ENCODE data around the gene SLC6A8. TPM values are rescaled to one million over a fixed set of nuclear protein-coding genes. Genes with fewer than 3 reads are reported as not detected.

Gene SLC6A8
- total and polyA plus RNA-seq, 2 of the 4 experiments (the other 2 are of a cell fraction), result 7.2 to 25.5 TPM

- ATAC-seq (ENCODE audit: low read depth), result no peak
- CTCF ChIA-PET, result no interaction called here
- peaks cover 7% of the 10 kb centered on the region for H4K20me1 ChIP-seq (ENCODE audit: insufficient read depth, low read length)
- no peak overlapping the region for H3K23ac ChIP-seq (ENCODE audit: low read depth, low read length)
- intact Hi-C loops (cut with micrococcal nuclease) (no loop called here), dilution Hi-C loops (cut with HindIII; ENCODE audit: low sequenced_read_pairs, unreplicated experiment) (no loop called here), in situ Hi-C loops (cut with MboI; ENCODE audit: low sequenced_read_pairs) (no loop called here)
- no peak overlapping the region for H4K91ac ChIP-seq (ENCODE audit: insufficient read depth, low read depth, low read length)
- BruUV-seq (replicated peaks), result no TSS peak
- H3K27me3 ChIP-seq (ENCODE audit: control insufficient read depth, insufficient read depth, low read length), result no peaks in the 10 kb centered on the region
- no peak overlapping the region for H2AK9ac ChIP-seq (replicated peaks; ENCODE audit: low read depth, low read length, poor library complexity)
- H3K9me1 ChIP-seq (ENCODE audit: insufficient read depth, low read length), result no peaks in the 10 kb centered on the region
- no peak overlapping the region for H3K14ac ChIP-seq (replicated peaks; ENCODE audit: low read depth, low read length)
- H2BK5ac ChIP-seq (ENCODE audit: low read depth, low read length, poor library complexity, severe bottlenecking), result no peak overlapping the region
- H3K79me1 ChIP-seq (ENCODE audit: low read depth in 1 of 2, low read length in 2 of 2), result peaks cover 0 to 5% of the 10 kb centered on the region in 2 experiments; a peak in 1 of 4 replicates
- H2BK120ac ChIP-seq (ENCODE audit: low read depth, low read length), result no peak overlapping the region
- H3K9ac ChIP-seq (ENCODE audit: low read depth, low read length), result no peak overlapping the region
- no peak overlapping the region for H3K27ac ChIP-seq (ENCODE audit: insufficient read depth, low read length)
- no peak overlapping the region for H2AK5ac ChIP-seq (ENCODE audit: low read depth, low read length)
- no peak overlapping the region for H2BK15ac ChIP-seq (ENCODE audit: low read depth, low read length)
- H3K9me3 ChIP-seq (ENCODE audit: control insufficient read depth, insufficient read depth, low read length), result no peaks in the 10 kb centered on the region
- POLR2A ChIA-PET (ENCODE audit: unreplicated experiment), result no interaction called here
- H3K56ac ChIP-seq (ENCODE audit: extremely low read depth, insufficient read depth, low read length), result no peak overlapping the region
- no peak overlapping the region for H3K4me2 ChIP-seq (ENCODE audit: low read depth, low read length)
- no peak overlapping the region for H3K4me3 ChIP-seq (ENCODE audit: insufficient read depth, low read depth, low read length)
- no peak overlapping the region for H3K4ac ChIP-seq (ENCODE audit: low read depth, low read length)
- peaks cover 26% of the 10 kb centered on the region for H3K36me3 ChIP-seq (ENCODE audit: control insufficient read depth, insufficient read depth, low read length)
- TF ChIP-seq, protein P1, sequence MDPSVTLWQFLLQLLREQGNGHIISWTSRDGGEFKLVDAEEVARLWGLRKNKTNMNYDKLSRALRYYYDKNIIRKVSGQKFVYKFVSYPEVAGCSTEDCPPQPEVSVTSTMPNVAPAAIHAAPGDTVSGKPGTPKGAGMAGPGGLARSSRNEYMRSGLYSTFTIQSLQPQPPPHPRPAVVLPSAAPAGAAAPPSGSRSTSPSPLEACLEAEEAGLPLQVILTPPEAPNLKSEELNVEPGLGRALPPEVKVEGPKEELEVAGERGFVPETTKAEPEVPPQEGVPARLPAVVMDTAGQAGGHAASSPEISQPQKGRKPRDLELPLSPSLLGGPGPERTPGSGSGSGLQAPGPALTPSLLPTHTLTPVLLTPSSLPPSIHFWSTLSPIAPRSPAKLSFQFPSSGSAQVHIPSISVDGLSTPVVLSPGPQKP (IDR thresholded peaks at IDR 0.05; ENCODE audit: borderline replicate concordance, low read depth, low read length), result no peak
- TF ChIP-seq MAFK (IDR thresholded peaks at IDR 0.05; ENCODE audit: low read depth, low read length) (no peak), RAD21 (IDR thresholded peaks at IDR 0.05; ENCODE audit: low read length) (no peak), BHLHE40 (IDR thresholded peaks at IDR 0.05; ENCODE audit: low read depth, low read length) (no peak), RFX5 (IDR thresholded peaks at IDR 0.05; ENCODE audit: low read depth, low read length) (no peak), MXI1 (IDR thresholded peaks at IDR 0.05; ENCODE audit: borderline replicate concordance, low read depth, low read length) (no peak), USF2 (IDR thresholded peaks at IDR 0.05; ENCODE audit: low read depth, low read length) (no peak), CHD1 (IDR thresholded peaks at IDR 0.05; ENCODE audit: low read depth, low read length) (no peak), NFE2L2 (IDR thresholded peaks at IDR 0.05; ENCODE audit: low read depth, low read length) (no peak), CTCF (conservative IDR thresholded peaks at IDR 0.05; ENCODE audit: low read depth, low read length) (no peak)
- DNase-seq, result no peak
- H4K8ac ChIP-seq (ENCODE audit: low read depth in 2 of 2, low read length in 2 of 2), result no peak overlapping the region
- no peak overlapping the region for H3K18ac ChIP-seq (ENCODE audit: low read depth, low read length)
- WGBS, 2 experiments (ENCODE audit: extremely low coverage in 2 of 2, insufficient read length in 1 of 2), result 81% methylated on average over 16 of the region's 27 CpGs; no CpG with 5 or more reads in 1 of the 2 experiments
- H2BK20ac ChIP-seq (ENCODE audit: low read depth, low read length), result no peak overlapping the region
- no peak overlapping the region for H4K5ac ChIP-seq (ENCODE audit: low read depth, low read length)
- H3K4me1 ChIP-seq (ENCODE audit: control insufficient read depth, insufficient read depth, low read length), result no peaks in the 10 kb centered on the region; the same call in 1 of the 2 replicates
- H2AFZ ChIP-seq (replicated peaks; ENCODE audit: low read length, poor library complexity), result no peak overlapping the region
These were observed 22.3 kb downstream of the SLC6A8 start for GRCh38 chrX:153709726-153710674.
